Central memory CD8-positive, alpha-beta T cell (primary cell): ENCODE data around the gene SAYSD1.
A peak's percentile ranks its signal among the peaks of the same experiment; 100 is the strongest.

Experiments
- ATAC-seq: fragments of 150-1000 bp; cut with Tn5 transposase; replicated peaks from 2 replicates; pipeline ENCODE4 v1.10.0; 2022; ENCODE audit warnings: mild to moderate bottlenecking, moderate FRiP score, moderate number of reproducible peaks; ENCODE audit not compliant: poor library complexity, severe bottlenecking; ENCODE audit errors: extremely low read depth
- DNase-seq, 2 donors: peaks; one replicate each; pipeline ENCODE4 v3.0.0; 2021; ENCODE audit warnings: low spot score in 2 of 2
- H3K27ac Mint-ChIP-seq: one replicate; pipeline ENCODE4 v1.8.0; 2022; ENCODE audit warnings: low read depth, mild to moderate bottlenecking, moderate library complexity, mixed read lengths
- H3K27me3 Mint-ChIP-seq: one replicate; pipeline ENCODE4 v1.8.0; 2022; ENCODE audit warnings: mixed read lengths
- H3K36me3 Mint-ChIP-seq: one replicate; pipeline ENCODE4 v1.8.0; 2022; ENCODE audit warnings: mild to moderate bottlenecking, moderate library complexity, mixed read lengths; ENCODE audit not compliant: insufficient read depth
- H3K4me1 Mint-ChIP-seq: one replicate; pipeline ENCODE4 v1.8.0; 2022; ENCODE audit warnings: mixed read lengths
- H3K4me3 Mint-ChIP-seq: one replicate; pipeline ENCODE4 v1.8.0; 2022; ENCODE audit warnings: mild to moderate bottlenecking, moderate library complexity, mixed read lengths
- H3K9me3 Mint-ChIP-seq: one replicate; pipeline ENCODE4 v1.8.0; 2022; ENCODE audit warnings: mixed read lengths

SAYSD1 gene

GRCh38 chr6:39102821-39103136 lies 12.2 kb downstream of the SAYSD1 start:
- no peaks in the 10 kb centered on the region for H3K27me3 Mint-ChIP-seq

GRCh38 chr6:39102071-39102820 lies 12.7 kb downstream of the SAYSD1 start:
- ATAC-seq (no peak), DNase-seq (no peak)
- no peak overlapping the region for H3K27ac Mint-ChIP-seq
- no peak overlapping the region for H3K4me3 Mint-ChIP-seq
- peaks cover 10% of the 10 kb centered on the region for H3K4me1 Mint-ChIP-seq
- no peaks in the 10 kb centered on the region for H3K27me3 Mint-ChIP-seq
- H3K9me3 Mint-ChIP-seq: no peaks in the 10 kb centered on the region
- peaks cover 12% of the 10 kb centered on the region for H3K36me3 Mint-ChIP-seq

More at GRCh38 chr6:39102821-39103136, 12.2 kb downstream of the SAYSD1 start:
- H3K4me3 Mint-ChIP-seq: no peak overlapping the region
- ATAC-seq: no peak
- H3K27ac Mint-ChIP-seq: peak overlapping the region; percentile 23
- H3K4me1 Mint-ChIP-seq: peaks cover 12% of the 10 kb centered on the region
- no peaks in the 10 kb centered on the region for H3K9me3 Mint-ChIP-seq
- DNase-seq: no peak
- H3K36me3 Mint-ChIP-seq: peaks cover 12% of the 10 kb centered on the region

GRCh38 chr6:39100358-39100757 lies 14.6 kb downstream of the SAYSD1 start:
- Mint-ChIP-seq H3K36me3 (peaks cover 9% of the 10 kb centered on the region), H3K4me3 (no peak overlapping the region), H3K9me3 (no peaks in the 10 kb centered on the region), H3K27me3 (no peaks in the 10 kb centered on the region), H3K27ac (no peak overlapping the region), H3K4me1 (peaks cover 6% of the 10 kb centered on the region)
- ATAC-seq (peak; percentile 65), DNase-seq (no peak)

GRCh38 chr6:39095578-39095977 lies 19.4 kb downstream of the SAYSD1 start:
- Mint-ChIP-seq H3K4me1 (peaks cover 5% of the 10 kb centered on the region), H3K36me3 (no peaks in the 10 kb centered on the region)

GRCh38 chr6:39093149-39093708 lies 21.8 kb downstream of the SAYSD1 start:
- DNase-seq (no peak), ATAC-seq (no peak)
- no peak overlapping the region for H3K4me3 Mint-ChIP-seq
- no peaks in the 10 kb centered on the region for H3K4me1 Mint-ChIP-seq
- no peaks in the 10 kb centered on the region for H3K36me3 Mint-ChIP-seq
- H3K27ac Mint-ChIP-seq: no peak overlapping the region
- peaks cover 36% of the 10 kb centered on the region for H3K27me3 Mint-ChIP-seq
- H3K9me3 Mint-ChIP-seq: no peaks in the 10 kb centered on the region

More at GRCh38 chr6:39095578-39095977, 19.4 kb downstream of the SAYSD1 start:
- Mint-ChIP-seq H3K27ac (no peak overlapping the region), H3K27me3 (peaks cover 18% of the 10 kb centered on the region), H3K9me3 (no peaks in the 10 kb centered on the region), H3K4me3 (no peak overlapping the region)
- no peak for DNase-seq
- no peak for ATAC-seq

- no peak for DNase-seq
- Mint-ChIP-seq H3K9me3 (no peaks in the 10 kb centered on the region), H3K36me3 (no peaks in the 10 kb centered on the region), H3K27me3 (peaks cover 47% of the 10 kb centered on the region), H3K27ac (no peak overlapping the region), H3K4me1 (no peaks in the 10 kb centered on the region), H3K4me3 (no peak overlapping the region)
- no peak for ATAC-seq
Measured at GRCh38 chr6:39092124-39092523, 22.9 kb downstream of the SAYSD1 start.

GRCh38 chr6:39091220-39091619 lies 23.8 kb downstream of the SAYSD1 start:
- DNase-seq: no peak
- peaks cover 56% of the 10 kb centered on the region for H3K27me3 Mint-ChIP-seq
- H3K4me1 Mint-ChIP-seq: peaks cover 6% of the 10 kb centered on the region
- no peaks in the 10 kb centered on the region for H3K36me3 Mint-ChIP-seq
- no peak for ATAC-seq
- no peak overlapping the region for H3K4me3 Mint-ChIP-seq
- H3K27ac Mint-ChIP-seq: no peak overlapping the region
- H3K9me3 Mint-ChIP-seq: no peaks in the 10 kb centered on the region

- no peaks in the 10 kb centered on the region for H3K9me3 Mint-ChIP-seq
- no peak overlapping the region for H3K27ac Mint-ChIP-seq
- H3K36me3 Mint-ChIP-seq: no peaks in the 10 kb centered on the region
- no peak overlapping the region for H3K4me3 Mint-ChIP-seq
- no peak for DNase-seq
- peaks cover 6% of the 10 kb centered on the region for H3K4me1 Mint-ChIP-seq
- peaks cover 56% of the 10 kb centered on the region for H3K27me3 Mint-ChIP-seq
- ATAC-seq: no peak
Measured at GRCh38 chr6:39090036-39090435, 24.9 kb downstream of the SAYSD1 start.

- DNase-seq (no peak), ATAC-seq (no peak)
- Mint-ChIP-seq H3K36me3 (no peaks in the 10 kb centered on the region), H3K4me1 (peaks cover 6% of the 10 kb centered on the region), H3K9me3 (no peaks in the 10 kb centered on the region), H3K4me3 (no peak overlapping the region), H3K27ac (no peak overlapping the region), H3K27me3 (peaks cover 56% of the 10 kb centered on the region)
Measured at GRCh38 chr6:39088331-39088730, 26.7 kb downstream of the SAYSD1 start.

GRCh38 chr6:39087197-39087596 lies 27.8 kb downstream of the SAYSD1 start:
- peaks cover 54% of the 10 kb centered on the region for H3K27me3 Mint-ChIP-seq
- H3K9me3 Mint-ChIP-seq: no peaks in the 10 kb centered on the region
- DNase-seq: no peak
- H3K27ac Mint-ChIP-seq: no peak overlapping the region
- H3K4me3 Mint-ChIP-seq: no peak overlapping the region
- peaks cover 6% of the 10 kb centered on the region for H3K4me1 Mint-ChIP-seq
- ATAC-seq: no peak
- H3K36me3 Mint-ChIP-seq: no peaks in the 10 kb centered on the region

- Mint-ChIP-seq H3K4me1 (peaks cover 6% of the 10 kb centered on the region), H3K27me3 (peaks cover 49% of the 10 kb centered on the region), H3K36me3 (no peaks in the 10 kb centered on the region), H3K27ac (no peak overlapping the region), H3K9me3 (no peaks in the 10 kb centered on the region), H3K4me3 (no peak overlapping the region)
- ATAC-seq (no peak), DNase-seq (no peak)
Measured at GRCh38 chr6:39086711-39087110, 28.3 kb downstream of the SAYSD1 start.

- H3K27me3 Mint-ChIP-seq: peaks cover 45% of the 10 kb centered on the region
- no peaks in the 10 kb centered on the region for H3K36me3 Mint-ChIP-seq
- peaks cover 6% of the 10 kb centered on the region for H3K4me1 Mint-ChIP-seq
- H3K27ac Mint-ChIP-seq: no peak overlapping the region
- H3K9me3 Mint-ChIP-seq: no peaks in the 10 kb centered on the region
- ATAC-seq: peak; percentile 52
- no peak for DNase-seq
- H3K4me3 Mint-ChIP-seq: no peak overlapping the region
Measured at GRCh38 chr6:39086294-39086693, 28.7 kb downstream of the SAYSD1 start.

GRCh38 chr6:39085129-39085797 lies 29.7 kb downstream of the SAYSD1 start:
- no peak overlapping the region for H3K27ac Mint-ChIP-seq

More at GRCh38 chr6:39085129-39085797, 29.7 kb downstream of the SAYSD1 start:
- H3K4me3 Mint-ChIP-seq: no peak overlapping the region
- H3K9me3 Mint-ChIP-seq: no peaks in the 10 kb centered on the region
- ATAC-seq (no peak), DNase-seq (no peak)
- H3K4me1 Mint-ChIP-seq: peaks cover 6% of the 10 kb centered on the region
- H3K36me3 Mint-ChIP-seq: no peaks in the 10 kb centered on the region
- peaks cover 35% of the 10 kb centered on the region for H3K27me3 Mint-ChIP-seq
